ENCODE measurements around the gene CBX1. TPM values are rescaled to one million over a fixed set of nuclear protein-coding genes. Genes with fewer than 3 reads are reported as not detected.

Gene CBX1
- total RNA-seq, 3 donors from 2014 or later (not counting 1 experiment from before 2014, with no cell fraction given): 16.9 to 25.4 (median 22.6) TPM

DNA sequence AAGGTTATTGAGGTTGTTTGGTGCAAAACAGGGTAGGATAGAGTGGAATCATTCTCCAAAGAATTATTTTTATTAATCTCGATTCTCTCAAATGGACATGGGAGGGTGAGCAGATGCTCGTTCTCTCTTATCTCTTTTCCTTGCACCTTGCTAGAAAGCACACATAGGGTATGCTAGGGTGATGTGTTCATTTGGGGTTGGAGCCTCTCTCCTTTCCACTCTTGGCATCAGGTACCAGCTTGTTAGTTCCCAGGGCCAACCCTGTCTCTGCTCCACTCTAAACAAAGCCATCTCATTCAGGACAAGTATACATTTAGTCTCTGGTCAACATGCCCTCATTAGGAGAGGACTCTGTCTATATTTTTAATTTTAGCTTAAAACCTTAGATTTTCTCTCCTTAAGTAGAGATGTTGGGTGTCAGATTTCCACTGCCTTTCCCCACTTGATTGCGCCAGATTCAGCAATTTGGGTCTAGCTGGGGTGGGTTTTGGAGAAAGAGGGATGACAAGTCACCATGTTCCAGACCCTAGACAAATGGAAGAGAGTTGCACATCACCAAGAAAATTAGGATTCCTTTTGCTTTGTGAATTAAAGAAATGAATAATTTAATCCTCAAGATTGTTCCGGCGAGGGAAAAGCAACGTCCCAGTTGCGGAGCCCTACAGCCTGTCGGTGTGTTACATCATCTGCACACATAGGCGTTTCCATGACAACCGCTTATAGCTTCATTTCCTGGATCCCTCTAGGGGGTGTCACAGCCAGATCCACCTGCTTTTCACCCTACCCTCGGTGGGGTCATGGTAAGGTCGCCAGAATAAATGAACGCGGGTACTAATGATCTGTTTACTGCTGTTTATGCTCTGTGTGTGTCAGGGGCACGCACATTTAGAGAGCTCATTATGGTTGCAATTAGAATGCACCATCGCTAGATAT, 47.8 kb upstream of the CBX1 start:
- H3K36me3 ChIP-seq (ENCODE audit: control insufficient read depth, insufficient read depth, low read length): peaks cover 33% of the 10 kb centered on the region
- 92% methylated on average over 14 of the region's 16 CpGs for WGBS (ENCODE audit: insufficient coverage)
- no peaks in the 10 kb centered on the region for H3K4me1 ChIP-seq (ENCODE audit: control insufficient read depth, insufficient read depth, low read length)
- H3K9me3 ChIP-seq (ENCODE audit: control insufficient read depth, insufficient read depth, low read length): no peaks in the 10 kb centered on the region
- H3K27ac Mint-ChIP-seq: peak overlapping the region; percentile 29 to 35
- TF ChIP-seq, protein P1, sequence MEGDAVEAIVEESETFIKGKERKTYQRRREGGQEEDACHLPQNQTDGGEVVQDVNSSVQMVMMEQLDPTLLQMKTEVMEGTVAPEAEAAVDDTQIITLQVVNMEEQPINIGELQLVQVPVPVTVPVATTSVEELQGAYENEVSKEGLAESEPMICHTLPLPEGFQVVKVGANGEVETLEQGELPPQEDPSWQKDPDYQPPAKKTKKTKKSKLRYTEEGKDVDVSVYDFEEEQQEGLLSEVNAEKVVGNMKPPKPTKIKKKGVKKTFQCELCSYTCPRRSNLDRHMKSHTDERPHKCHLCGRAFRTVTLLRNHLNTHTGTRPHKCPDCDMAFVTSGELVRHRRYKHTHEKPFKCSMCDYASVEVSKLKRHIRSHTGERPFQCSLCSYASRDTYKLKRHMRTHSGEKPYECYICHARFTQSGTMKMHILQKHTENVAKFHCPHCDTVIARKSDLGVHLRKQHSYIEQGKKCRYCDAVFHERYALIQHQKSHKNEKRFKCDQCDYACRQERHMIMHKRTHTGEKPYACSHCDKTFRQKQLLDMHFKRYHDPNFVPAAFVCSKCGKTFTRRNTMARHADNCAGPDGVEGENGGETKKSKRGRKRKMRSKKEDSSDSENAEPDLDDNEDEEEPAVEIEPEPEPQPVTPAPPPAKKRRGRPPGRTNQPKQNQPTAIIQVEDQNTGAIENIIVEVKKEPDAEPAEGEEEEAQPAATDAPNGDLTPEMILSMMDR (IDR thresholded peaks at IDR 0.05): no peak
- intact Hi-C loops (cut with micrococcal nuclease): no loop called here
- H3K36me3 Mint-ChIP-seq: no peaks in the 10 kb centered on the region
- H3K4me3 Mint-ChIP-seq: no peak overlapping the region
- H3K4me1 Mint-ChIP-seq: peaks cover under 1 to 10% of the 10 kb centered on the region in 2 donors
- no peak overlapping the region for H3K27ac ChIP-seq (ENCODE audit: low read length)
- no peaks in the 10 kb centered on the region for H3K27me3 Mint-ChIP-seq (ENCODE audit: low read depth in 2 of 2)
- ATAC-seq: no peak
- no peaks in the 10 kb centered on the region for H3K9me3 Mint-ChIP-seq
- DNase-seq: peak in 1 of 2 donors; percentile 26
- H3K27me3 ChIP-seq (ENCODE audit: control insufficient read depth, insufficient read depth, low read length): no peaks in the 10 kb centered on the region
- H3K4me3 ChIP-seq (ENCODE audit: low read length): no peak overlapping the region

DNA sequence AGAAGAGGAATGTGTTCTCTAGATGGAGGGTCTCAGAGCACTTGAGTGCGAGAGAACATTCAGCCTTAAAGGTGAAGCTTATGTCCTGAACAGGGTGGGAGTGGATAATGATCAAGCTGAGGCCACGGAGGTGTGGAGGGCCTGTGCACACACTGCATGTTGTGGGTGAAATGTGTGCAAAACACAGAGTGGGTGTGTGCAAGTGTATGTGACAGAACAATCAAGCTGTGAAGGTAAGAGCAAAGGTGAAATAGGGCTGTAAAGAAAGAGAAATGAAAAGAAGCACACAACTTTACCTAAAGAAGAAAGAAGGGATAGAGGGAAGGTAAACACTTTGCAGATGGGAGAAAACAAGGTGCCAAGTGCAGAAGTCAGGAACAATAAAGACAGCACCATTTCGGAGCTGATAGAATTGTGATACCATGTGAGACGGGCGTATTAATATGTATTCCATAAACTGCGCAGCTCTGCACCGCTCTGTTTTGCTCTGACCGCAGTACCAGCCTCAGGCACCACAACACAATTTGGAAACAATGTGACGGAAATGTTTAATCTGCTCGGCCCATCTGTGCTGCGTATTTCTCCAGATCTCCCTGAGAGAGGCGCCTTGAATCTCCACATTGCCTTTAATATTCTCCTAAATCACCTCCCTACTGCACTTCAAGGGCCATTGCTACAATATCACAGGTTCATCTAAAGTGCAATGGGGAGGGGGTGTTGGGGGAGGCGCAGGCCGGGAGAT, 46.9 kb upstream of the CBX1 start:
- ATAC-seq (peak in 1 of 3 donors; percentile 27), DNase-seq (no peak)
- no peaks in the 10 kb centered on the region for H3K27me3 Mint-ChIP-seq (ENCODE audit: low read depth in 2 of 2)
- no peak overlapping the region for H3K4me3 Mint-ChIP-seq
- H3K4me3 ChIP-seq (ENCODE audit: low read length): no peak overlapping the region
- H3K9me3 Mint-ChIP-seq: no peaks in the 10 kb centered on the region
- H3K27me3 ChIP-seq (ENCODE audit: control insufficient read depth, insufficient read depth, low read length): no peaks in the 10 kb centered on the region
- 67% methylated on average over 13 of the region's 14 CpGs for WGBS (ENCODE audit: insufficient coverage)
- H3K4me1 Mint-ChIP-seq: peaks cover 0 to 10% of the 10 kb centered on the region in 2 donors
- H3K4me1 ChIP-seq (ENCODE audit: control insufficient read depth, insufficient read depth, low read length): no peaks in the 10 kb centered on the region
- no peak overlapping the region for H3K27ac ChIP-seq (ENCODE audit: low read length)
- H3K27ac Mint-ChIP-seq: peak overlapping the region; percentile 7 to 39
- intact Hi-C loops (cut with micrococcal nuclease): no loop called here
- TF ChIP-seq, protein P1 (IDR thresholded peaks at IDR 0.05): no peak
- H3K9me3 ChIP-seq (ENCODE audit: control insufficient read depth, insufficient read depth, low read length): no peaks in the 10 kb centered on the region
- H3K36me3 Mint-ChIP-seq: no peaks in the 10 kb centered on the region
- H3K36me3 ChIP-seq (ENCODE audit: control insufficient read depth, insufficient read depth, low read length): peaks cover 34% of the 10 kb centered on the region

DNA sequence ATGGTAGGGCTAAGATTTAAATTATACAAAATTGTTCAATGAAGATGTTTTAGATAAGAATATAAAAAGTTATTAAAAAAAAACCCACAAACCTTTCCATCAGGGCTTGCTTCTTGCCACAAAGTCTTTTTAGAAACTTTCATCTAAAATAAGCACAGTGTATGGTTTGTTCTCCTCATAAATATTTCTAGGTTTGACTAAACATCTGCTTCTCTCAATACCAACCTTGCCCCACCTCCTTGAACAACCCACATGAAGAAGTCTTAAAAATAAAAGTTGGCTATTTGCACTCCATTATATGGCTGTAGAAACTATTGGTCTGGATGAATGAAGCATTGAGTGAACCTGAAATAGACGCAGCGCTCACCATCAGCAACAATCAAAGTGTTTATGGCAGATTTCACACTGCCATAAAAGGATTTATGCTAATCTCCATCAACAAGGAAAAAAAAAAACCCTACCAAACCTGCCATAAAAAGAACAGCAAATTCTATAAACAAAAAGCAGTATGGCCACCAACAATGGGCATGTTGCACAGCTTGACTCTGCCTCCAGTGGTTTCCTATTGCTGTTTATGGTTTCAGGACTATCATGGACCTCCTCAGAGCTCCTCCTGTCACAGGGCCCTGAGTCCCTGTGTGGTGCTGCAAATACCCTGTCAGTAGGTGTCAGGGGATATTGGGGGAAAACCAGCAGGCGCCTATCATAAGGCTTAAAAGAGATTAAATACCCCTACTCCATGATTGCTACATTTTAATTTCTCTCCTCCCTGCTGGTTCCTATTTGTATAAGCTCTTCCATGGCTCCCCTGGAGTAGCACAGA, 43.9 kb upstream of the CBX1 start:
- TF ChIP-seq, protein P1 (IDR thresholded peaks at IDR 0.05): no peak
- DNase-seq: no peak
- no peaks in the 10 kb centered on the region for H3K4me1 ChIP-seq (ENCODE audit: control insufficient read depth, insufficient read depth, low read length)
- H3K36me3 Mint-ChIP-seq: no peaks in the 10 kb centered on the region
- no peak overlapping the region for H3K27ac ChIP-seq (ENCODE audit: low read length)
- intact Hi-C loops (cut with micrococcal nuclease): no loop called here
- H3K4me3 Mint-ChIP-seq: no peak overlapping the region
- 93% methylated on average over 3 of the region's 3 CpGs for WGBS (ENCODE audit: insufficient coverage)
- no peaks in the 10 kb centered on the region for H3K27me3 Mint-ChIP-seq (ENCODE audit: low read depth in 2 of 2)
- no peaks in the 10 kb centered on the region for H3K27me3 ChIP-seq (ENCODE audit: control insufficient read depth, insufficient read depth, low read length)
- peak overlapping the region; percentile 16 to 21 for H3K27ac Mint-ChIP-seq
- no peak overlapping the region for H3K4me3 ChIP-seq (ENCODE audit: low read length)
- no peaks in the 10 kb centered on the region for H3K9me3 Mint-ChIP-seq
- H3K9me3 ChIP-seq (ENCODE audit: control insufficient read depth, insufficient read depth, low read length): no peaks in the 10 kb centered on the region
- H3K4me1 Mint-ChIP-seq: peaks cover 3 to 18% of the 10 kb centered on the region in 2 donors
- ATAC-seq: no peak
- H3K36me3 ChIP-seq (ENCODE audit: control insufficient read depth, insufficient read depth, low read length): peaks cover 33% of the 10 kb centered on the region

Data from natural killer cell (primary cell).